ENCODE data around the gene SMAD4. TPM values are rescaled to one million over a fixed set of nuclear protein-coding genes. Genes with fewer than 3 reads are reported as not detected.

Gene SMAD4
- total RNA-seq, 1 donor: 110 TPM

DNA sequence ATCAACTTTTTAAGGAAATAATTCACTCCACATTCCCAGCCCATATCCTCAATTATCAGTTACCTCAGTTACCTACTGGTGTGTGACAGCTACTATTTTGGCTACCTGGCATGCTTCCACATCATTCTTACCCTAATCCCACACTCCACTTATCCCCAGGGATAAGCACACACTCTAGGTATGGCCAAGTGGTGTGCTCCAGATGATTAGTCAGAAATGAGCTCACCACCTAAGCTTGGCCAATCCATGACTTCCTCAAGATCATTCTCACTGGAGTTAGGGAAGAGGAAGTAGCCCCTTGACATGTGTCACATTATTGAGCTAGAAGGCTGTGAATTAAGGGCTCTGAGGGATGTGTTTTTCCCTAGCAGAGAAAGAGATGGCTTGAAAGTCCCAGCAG is 20.9 kb upstream of the SMAD4 start:
- no peak for DNase-seq (ENCODE audit: low read depth)
- H3K4me3 ChIP-seq (ENCODE audit: low read depth, low read length): no peak overlapping the region
- TF ChIP-seq, protein P1, sequence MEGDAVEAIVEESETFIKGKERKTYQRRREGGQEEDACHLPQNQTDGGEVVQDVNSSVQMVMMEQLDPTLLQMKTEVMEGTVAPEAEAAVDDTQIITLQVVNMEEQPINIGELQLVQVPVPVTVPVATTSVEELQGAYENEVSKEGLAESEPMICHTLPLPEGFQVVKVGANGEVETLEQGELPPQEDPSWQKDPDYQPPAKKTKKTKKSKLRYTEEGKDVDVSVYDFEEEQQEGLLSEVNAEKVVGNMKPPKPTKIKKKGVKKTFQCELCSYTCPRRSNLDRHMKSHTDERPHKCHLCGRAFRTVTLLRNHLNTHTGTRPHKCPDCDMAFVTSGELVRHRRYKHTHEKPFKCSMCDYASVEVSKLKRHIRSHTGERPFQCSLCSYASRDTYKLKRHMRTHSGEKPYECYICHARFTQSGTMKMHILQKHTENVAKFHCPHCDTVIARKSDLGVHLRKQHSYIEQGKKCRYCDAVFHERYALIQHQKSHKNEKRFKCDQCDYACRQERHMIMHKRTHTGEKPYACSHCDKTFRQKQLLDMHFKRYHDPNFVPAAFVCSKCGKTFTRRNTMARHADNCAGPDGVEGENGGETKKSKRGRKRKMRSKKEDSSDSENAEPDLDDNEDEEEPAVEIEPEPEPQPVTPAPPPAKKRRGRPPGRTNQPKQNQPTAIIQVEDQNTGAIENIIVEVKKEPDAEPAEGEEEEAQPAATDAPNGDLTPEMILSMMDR (IDR thresholded peaks at IDR 0.05; ENCODE audit: insufficient read depth, low read depth, low read length): no peak

DNA sequence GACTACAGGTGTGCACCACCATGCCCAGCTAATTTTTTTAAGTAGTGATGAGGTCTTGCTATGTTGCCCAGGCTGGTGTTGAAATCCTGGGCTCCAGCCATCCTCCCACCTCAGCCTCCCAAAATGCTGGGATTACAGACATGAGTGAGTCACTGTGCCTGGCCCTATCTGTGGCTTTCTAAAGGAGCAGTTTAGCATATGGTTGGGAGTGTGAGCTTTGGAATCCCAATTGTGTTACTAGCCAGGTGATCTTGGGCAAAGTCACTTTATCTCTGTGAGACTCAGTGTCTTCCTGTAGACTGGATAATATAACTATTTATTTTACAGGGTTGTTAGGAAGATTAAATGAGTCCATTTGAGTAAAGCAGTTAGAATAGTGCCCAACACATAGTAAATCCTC is 19.8 kb upstream of the SMAD4 start:
- no peak for DNase-seq (ENCODE audit: low read depth)
- H3K4me3 ChIP-seq (ENCODE audit: low read depth, low read length): no peak overlapping the region
- TF ChIP-seq, protein P1 (IDR thresholded peaks at IDR 0.05; ENCODE audit: insufficient read depth, low read depth, low read length): no peak

DNA sequence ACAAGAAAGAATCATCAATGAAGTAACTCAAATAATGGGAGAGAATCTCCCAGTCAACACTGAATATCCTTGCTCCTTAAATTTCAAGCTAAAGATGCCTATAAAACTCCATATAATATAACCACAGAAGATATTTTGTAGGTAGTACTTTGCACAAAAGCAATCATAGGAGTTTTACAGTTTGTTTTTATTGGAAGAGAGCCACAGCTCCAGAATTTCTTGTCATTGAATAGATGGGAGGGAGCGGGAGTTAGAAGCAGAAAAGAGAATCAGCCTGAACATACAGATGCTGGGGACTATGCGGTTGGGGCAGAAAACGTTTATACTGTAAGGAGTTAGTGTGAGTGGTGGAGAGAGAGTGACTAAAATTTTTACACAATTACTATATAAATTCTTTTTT is 18.3 kb upstream of the SMAD4 start:
- DNase-seq (ENCODE audit: low read depth): no peak
- H3K4me3 ChIP-seq (ENCODE audit: low read depth, low read length): no peak overlapping the region
- TF ChIP-seq, protein P1 (IDR thresholded peaks at IDR 0.05; ENCODE audit: insufficient read depth, low read depth, low read length): no peak

DNA sequence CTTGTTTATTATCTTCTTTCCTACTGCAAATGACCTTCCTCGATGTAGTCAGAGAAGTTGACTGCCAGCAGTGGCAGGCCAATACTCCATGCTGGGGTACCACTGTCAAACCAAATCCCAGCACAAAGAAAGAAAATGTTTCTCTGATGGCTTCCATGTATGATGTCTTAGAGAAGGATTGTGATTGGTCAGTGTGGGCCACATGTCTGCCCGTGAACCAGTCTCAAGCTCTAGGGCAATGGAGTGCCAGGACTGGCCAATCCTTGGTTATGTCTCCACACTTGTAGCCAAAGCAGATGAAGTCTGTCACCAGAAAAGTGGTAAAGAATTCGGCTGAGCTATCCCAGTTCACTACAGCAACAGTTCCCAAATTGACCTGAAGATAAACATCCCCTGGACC is 17.6 kb upstream of the SMAD4 start:
- DNase-seq (ENCODE audit: low read depth): no peak
- TF ChIP-seq, protein P1 (IDR thresholded peaks at IDR 0.05; ENCODE audit: insufficient read depth, low read depth, low read length): no peak
- no peak overlapping the region for H3K4me3 ChIP-seq (ENCODE audit: low read depth, low read length)

DNA sequence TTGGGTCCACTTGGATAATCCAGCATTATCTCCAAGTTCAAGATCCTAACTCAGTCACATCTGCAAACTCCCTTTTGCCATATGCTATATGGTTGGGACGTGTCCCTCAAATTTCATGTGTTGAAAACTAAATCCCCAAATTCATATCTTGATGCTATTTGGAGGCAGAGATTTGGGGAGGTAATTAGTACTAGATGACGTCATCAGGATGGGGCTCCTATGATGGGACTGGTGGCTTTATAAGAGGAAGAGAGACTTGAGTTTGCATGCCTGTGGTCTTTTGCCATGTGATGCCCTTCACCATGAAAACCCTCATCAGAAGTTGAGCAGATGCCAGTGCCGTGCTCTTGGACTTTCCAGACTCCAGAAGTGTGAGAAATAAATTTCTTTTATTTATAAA is 16.8 kb upstream of the SMAD4 start:
- H3K4me3 ChIP-seq (ENCODE audit: low read depth, low read length): no peak overlapping the region
- DNase-seq (ENCODE audit: low read depth): no peak
- TF ChIP-seq, protein P1 (IDR thresholded peaks at IDR 0.05; ENCODE audit: insufficient read depth, low read depth, low read length): no peak

DNA sequence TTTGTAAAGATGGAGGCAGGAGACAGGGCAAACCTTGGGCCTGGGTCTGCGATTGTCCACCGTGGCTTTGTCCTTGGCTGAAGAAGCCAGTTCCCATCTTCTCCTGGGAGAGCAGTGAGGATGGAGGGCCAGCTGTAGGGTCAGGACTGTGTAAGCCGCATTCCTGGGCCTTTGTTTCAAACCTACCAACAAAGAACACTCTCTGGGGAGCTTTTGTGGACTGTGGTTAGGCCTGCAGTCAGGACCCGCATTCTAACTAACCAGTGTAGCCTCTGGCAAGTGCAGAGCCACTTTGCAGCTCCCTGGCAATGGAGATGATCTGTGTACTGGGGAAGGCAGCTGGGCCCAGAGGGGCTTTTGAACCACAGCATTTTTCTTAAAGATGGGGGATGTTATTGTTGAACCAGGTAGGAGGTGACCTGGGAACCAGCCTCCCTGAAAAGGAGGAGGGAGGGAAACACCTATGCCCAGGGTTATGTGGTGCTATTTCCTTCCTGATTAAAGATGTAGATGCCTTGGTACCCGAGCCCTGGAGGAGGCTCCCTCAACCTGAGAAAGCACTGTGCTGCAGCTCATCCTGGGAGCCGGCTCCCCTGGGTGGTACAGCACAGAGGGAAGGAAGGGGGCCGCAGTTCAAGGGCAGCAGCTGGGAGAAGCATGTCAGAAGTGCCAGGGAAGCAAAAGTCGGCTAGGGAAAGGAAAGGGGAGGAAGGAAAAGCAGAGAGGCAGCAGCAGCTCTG is 12.7 kb upstream of the SMAD4 start:
- TF ChIP-seq, protein P1 (IDR thresholded peaks at IDR 0.05; ENCODE audit: insufficient read depth, low read depth, low read length): no peak
- DNase-seq (ENCODE audit: low read depth): no peak

DNA sequence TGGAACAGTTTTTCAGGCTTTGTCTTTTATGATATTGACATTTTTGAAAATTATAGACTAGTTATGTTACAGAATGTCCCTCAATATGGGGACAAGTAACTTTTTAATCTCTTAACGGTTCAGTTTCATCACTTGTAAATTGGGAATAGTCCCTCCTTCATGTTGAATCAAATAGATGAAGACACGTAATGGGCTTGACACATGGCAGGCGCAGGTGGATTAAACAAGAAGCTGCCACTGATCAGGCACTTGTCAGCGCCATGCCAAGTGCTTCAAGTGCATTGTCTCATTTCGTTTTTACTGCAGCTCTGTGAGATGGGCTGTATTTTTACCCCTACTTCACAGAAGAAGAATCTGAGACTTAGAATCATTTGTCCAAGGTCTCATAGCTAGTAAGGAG is 9.5 kb upstream of the SMAD4 start:
- no peak overlapping the region for H3K4me3 ChIP-seq (ENCODE audit: low read depth, low read length)
- TF ChIP-seq, protein P1 (IDR thresholded peaks at IDR 0.05; ENCODE audit: insufficient read depth, low read depth, low read length): no peak
- no peak for DNase-seq (ENCODE audit: low read depth)

More for the DNA sequence above, 12.7 kb upstream of the SMAD4 start:
- H3K4me3 ChIP-seq (ENCODE audit: low read depth, low read length): no peak overlapping the region
